ENCODE data around the gene AGAP1. TPM values are rescaled to one million over a fixed set of nuclear protein-coding genes. Genes with fewer than 3 reads are reported as not detected.
"Not testable (repeated sequence)": the region's sequence is repeated elsewhere in the genome, so short reads cannot be mapped to it uniquely, and the experiment has no call there.

The AGAP1 gene
- total RNA-seq, 1 donor: 10.8 TPM

DNA sequence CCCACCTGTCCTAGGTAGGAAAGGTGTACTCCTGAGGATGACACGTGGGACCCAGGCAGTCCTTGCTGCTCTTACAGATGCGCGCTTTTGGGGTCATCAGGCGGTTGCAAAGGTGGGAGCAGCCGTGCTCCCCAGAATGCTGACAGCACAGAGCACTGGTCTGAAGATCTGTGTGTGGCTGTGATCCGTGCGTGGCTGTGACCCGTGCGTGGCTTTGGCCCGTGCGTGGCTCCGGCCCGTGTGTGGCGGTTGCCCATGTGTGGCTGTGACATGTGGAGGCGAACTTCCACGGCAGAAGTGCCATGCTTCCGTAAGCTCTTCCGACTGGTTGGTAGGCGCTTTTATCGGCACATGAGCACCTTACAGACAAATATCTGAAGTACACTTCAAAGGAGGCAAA lies 270.0 kb downstream of the AGAP1 start:
- no peak overlapping the region for H3K4me3 ChIP-seq (ENCODE audit: low read depth, low read length)
- no peak for DNase-seq (ENCODE audit: low read depth)

DNA sequence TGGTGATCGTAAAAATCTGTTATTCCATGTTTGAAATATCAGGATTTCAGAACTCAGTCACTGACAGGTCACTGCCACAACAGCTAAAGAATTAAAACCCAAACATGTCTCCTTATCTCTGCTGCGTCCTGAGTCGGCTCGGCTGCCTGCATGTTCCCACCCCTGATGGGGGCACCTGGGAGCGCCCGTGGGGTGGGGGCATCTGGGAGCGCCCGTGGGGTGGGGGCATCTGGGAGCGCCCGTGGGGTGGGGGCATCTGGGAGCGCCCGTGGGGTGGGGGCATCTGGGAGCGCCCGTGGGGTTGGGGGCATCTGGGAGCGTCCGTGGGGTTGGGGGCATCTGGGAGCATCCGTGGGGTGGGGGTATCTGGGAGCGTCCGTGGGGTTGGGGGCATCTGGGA lies 270.6 kb downstream of the AGAP1 start:
- not testable (repeated sequence) for DNase-seq (ENCODE audit: low read depth); H3K4me3 ChIP-seq (ENCODE audit: low read depth, low read length)

More for the DNA sequence above, 270.0 kb downstream of the AGAP1 start:
- TF ChIP-seq, protein P1, sequence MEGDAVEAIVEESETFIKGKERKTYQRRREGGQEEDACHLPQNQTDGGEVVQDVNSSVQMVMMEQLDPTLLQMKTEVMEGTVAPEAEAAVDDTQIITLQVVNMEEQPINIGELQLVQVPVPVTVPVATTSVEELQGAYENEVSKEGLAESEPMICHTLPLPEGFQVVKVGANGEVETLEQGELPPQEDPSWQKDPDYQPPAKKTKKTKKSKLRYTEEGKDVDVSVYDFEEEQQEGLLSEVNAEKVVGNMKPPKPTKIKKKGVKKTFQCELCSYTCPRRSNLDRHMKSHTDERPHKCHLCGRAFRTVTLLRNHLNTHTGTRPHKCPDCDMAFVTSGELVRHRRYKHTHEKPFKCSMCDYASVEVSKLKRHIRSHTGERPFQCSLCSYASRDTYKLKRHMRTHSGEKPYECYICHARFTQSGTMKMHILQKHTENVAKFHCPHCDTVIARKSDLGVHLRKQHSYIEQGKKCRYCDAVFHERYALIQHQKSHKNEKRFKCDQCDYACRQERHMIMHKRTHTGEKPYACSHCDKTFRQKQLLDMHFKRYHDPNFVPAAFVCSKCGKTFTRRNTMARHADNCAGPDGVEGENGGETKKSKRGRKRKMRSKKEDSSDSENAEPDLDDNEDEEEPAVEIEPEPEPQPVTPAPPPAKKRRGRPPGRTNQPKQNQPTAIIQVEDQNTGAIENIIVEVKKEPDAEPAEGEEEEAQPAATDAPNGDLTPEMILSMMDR (IDR thresholded peaks at IDR 0.05; ENCODE audit: insufficient read depth, low read depth, low read length): no peak

DNA sequence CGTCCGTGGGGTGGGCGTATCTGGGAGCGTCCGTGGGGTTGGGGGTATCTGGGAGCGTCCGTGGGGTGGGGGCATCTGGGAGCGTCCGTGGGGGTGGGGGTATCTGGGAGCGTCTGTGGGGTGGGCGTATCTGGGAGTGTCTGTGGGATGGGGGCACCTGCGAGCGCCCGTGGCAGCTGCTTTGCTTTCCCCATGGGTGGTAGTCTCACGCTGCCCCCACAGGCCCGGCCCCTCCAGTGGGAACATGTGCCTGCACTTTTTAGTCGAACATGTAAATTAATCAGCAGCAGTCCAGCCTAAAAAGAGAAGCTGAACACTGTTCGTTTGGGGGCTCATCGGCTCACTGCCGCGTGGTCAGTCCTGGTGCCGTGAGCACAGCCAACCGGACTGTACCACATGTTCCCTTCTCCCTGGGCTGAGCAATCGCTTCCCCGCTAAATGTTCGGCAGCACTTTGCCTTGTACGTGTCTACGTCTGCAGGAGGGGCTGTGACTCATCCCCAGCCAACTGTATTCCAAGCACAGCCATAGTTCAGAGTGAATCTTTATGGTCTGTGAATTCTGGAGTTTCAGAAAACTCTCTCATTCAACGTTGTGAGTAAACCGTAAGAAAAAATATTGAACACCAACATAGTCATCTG lies 271.5 kb downstream of the AGAP1 start:
- no peak overlapping the region for H3K4me3 ChIP-seq (ENCODE audit: low read depth, low read length)
- DNase-seq (ENCODE audit: low read depth): peak; percentile 73
- TF ChIP-seq, protein P1 (IDR thresholded peaks at IDR 0.05; ENCODE audit: insufficient read depth, low read depth, low read length): no peak

DNA sequence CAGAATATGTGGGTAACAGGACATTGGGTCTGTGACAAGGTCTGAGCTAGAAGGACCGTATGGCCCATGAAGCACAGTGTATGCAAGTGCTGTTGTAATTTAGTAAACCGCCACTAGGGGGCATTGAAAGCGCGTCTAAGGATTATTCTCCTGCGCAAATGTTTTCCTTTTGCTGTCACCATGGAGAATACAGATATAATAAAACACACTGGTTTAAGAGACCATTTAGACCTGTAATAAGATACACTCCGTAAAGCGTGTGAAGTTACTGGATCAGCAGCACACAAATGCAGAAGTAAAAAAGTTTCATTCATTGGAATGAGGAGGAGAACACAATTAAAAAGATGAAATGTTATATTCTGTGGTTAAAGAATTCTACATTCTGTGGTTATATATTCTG lies 272.4 kb downstream of the AGAP1 start:
- H3K4me3 ChIP-seq (ENCODE audit: low read depth, low read length): no peak overlapping the region
- TF ChIP-seq, protein P1 (IDR thresholded peaks at IDR 0.05; ENCODE audit: insufficient read depth, low read depth, low read length): peak; percentile 91
- DNase-seq (ENCODE audit: low read depth): peak; percentile 82

DNA sequence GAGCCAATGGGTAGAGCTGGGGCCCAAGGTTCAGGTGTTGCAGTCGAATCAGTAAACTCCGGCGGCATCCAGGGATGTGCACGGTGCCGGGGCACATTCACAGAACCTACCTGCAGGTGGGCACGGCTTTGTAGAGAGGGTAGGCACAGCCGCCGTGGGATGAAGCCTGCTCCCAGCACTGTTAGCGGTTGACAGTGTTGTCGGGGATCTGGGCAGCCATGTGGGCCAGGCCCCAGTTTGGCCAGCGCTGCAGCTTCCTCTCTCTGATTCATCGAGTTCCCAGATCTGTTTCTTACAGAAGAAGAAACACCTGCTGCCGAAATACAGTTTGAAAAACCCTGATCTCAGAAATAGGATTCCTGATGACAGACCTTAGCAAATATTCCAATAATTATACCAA lies 274.8 kb downstream of the AGAP1 start:
- no peak for DNase-seq (ENCODE audit: low read depth)
- no peak overlapping the region for H3K4me3 ChIP-seq (ENCODE audit: low read depth, low read length)
- TF ChIP-seq, protein P1 (IDR thresholded peaks at IDR 0.05; ENCODE audit: insufficient read depth, low read depth, low read length): no peak

DNA sequence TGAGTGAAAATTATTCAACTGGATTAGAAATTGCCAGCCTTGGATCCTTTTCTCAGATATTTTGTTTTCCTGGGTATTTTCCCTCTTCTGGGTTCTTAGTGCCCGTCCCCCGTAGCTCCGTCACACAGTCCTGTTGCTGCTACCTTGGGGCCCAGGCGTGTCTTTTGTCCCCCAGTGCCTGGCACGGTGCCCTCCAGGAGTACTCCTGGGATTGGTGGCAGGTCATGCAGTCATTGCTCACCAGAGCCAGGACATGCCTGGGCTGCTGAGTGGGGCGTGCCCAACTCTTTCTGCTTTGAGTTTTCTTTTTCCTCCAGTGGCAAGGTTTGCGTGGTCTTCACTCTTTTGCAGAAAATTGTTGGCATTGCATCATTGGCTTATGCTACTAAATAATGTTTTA lies 275.2 kb downstream of the AGAP1 start:
- TF ChIP-seq, protein P1 (IDR thresholded peaks at IDR 0.05; ENCODE audit: insufficient read depth, low read depth, low read length): no peak

DNA sequence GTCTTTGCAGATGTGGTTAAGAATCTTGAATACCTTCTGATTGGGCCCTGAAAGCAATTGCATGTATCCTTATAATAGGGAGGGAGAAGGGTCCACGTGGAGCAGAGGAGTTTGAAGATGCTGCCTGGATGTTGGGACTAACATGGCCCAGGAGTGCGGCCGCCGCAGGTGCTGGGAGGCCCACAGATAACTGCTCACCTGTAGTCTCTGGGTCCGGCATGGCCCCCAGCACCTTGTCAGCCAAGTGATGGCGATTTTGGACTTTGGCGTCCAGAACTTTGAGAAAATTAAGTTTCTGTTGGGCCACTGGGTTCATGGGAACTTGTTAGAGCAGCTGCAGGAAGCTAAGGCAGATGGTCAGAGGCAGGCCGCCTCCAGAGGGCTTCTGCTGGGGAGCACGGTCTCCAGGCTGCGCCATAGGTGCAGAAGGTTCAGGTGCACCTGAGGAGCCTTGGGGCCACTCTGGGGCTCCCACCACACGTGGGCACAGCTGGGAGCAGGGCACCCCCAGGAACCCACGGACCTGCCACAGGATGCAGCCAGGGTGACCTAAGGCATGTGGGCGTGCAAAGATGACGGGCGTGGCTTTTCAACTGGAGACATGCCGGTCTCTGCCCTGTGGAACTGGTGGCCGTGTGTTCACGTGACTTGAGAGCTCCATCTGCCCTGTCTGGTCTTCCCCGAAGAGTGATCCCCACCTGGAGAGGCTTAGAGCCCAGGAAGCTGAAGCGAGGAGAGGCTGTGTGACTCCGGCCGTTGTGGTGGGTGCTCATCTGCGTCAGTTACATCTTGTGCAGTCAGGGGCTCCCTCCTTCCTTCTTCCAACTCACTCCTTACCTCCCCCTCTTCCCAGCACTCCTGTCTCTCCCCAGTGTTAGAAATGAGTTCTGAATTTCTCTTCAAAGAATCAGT lies 277.3 kb downstream of the AGAP1 start:
- H3K4me3 ChIP-seq (ENCODE audit: low read depth, low read length): no peak overlapping the region
- TF ChIP-seq, protein P1 (IDR thresholded peaks at IDR 0.05; ENCODE audit: insufficient read depth, low read depth, low read length): no peak
- DNase-seq (ENCODE audit: low read depth): no peak

More for the DNA sequence above, 275.2 kb downstream of the AGAP1 start:
- DNase-seq (ENCODE audit: low read depth): no peak
- no peak overlapping the region for H3K4me3 ChIP-seq (ENCODE audit: low read depth, low read length)

All from fibroblast of villous mesenchyme (primary cell).